GM12864 (cell line): ENCODE data around the gene PEMT.

Source experiments
- DNase-seq: peaks from one replicate; pipeline ENCODE4 v3.0.0-alpha.2; 2011; ENCODE audit warnings: low read depth
- H3K4me3 ChIP-seq: 2 replicates; pipeline ENCODE4 v1.5.1; 2011; ENCODE audit warnings: mild to moderate bottlenecking, low read depth, low read length, control low read depth
- CTCF ChIP-seq: IDR thresholded peaks from 2 replicates; pipeline ENCODE4 v1.5.1; 2011; ENCODE audit warnings: low read depth, mild to moderate bottlenecking, moderate library complexity, low read length, control low read depth, inconsistent platforms; ENCODE audit errors: missing control alignments

PEMT gene

GRCh38 chr17:17564896-17565295, 26.6 kb downstream of the PEMT start:
- TF ChIP-seq CTCF = no peak
- DNase-seq = no peak
- no peak overlapping the region for H3K4me3 ChIP-seq

DNA sequence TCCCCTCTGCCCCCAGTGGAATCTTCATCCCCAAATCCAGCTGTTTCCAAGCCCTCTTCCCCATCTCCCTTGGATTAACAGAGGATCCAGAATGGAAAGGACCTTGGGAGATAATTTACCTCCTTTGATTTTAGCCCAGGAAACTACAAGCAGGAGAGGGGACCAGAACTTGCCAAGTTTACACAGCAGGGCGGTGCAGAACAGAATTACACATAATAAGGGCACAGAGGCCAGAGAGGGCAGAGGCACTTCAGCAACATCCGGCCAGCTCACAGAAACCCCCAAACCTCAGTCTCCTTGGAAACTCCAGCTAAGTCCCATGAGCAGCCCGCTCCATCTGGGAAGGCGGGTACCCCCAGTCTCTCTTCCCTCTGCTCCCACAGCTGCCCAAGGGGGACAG, 27.2 kb downstream of the PEMT start:
- no peak for TF ChIP-seq CTCF
- no peak overlapping the region for H3K4me3 ChIP-seq
- no peak for DNase-seq

DNA sequence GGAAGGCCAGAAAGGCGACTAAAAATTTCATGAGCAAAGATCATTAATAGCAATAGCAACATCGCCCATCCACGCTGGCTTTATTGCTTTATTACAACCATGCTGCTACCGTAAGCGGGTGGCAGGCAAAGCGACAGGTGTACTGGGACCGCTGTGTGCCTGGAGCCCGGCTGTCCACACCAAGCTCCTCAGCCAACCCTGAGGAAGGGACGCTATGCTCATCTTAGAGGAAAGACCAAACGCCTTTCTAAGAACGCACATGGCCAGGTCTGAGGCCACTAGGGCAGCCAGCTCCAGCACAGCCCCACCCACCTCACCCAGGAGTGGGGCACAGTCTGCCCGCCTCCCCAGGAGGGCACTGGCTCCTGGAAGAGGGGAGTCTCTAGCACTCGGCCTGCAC, 28.0 kb downstream of the PEMT start:
- DNase-seq = no peak
- TF ChIP-seq CTCF = no peak
- H3K4me3 ChIP-seq = no peak overlapping the region

GRCh38 chr17:17562146-17562511, 29.4 kb downstream of the PEMT start:
- no peak for DNase-seq
- TF ChIP-seq CTCF = no peak
- no peak overlapping the region for H3K4me3 ChIP-seq

- TF ChIP-seq CTCF = no peak
- DNase-seq = no peak
These were observed 29.9 kb downstream of the PEMT start for GRCh38 chr17:17561408-17562145.

DNA sequence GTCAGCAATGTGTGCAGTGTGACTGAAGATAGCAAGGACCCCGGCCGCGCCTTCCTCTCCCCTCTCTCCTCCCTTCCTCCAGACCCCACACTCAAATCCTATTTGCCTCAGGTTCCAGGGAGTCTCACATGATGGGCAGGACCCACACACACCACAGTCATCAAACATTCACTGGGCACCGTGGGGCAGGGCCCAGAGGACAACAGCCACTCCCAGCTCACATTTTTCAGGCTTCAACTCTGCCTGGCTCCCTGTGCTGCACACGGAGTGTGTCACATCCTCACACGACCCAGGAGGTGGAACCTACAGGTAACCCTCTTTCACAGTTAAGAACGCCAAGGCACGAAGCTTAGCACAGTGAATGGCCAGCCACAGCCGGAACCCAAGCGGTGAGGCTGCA, 30.5 kb downstream of the PEMT start:
- H3K4me3 ChIP-seq = no peak overlapping the region
- DNase-seq = no peak
- TF ChIP-seq CTCF = no peak

More at GRCh38 chr17:17561408-17562145, 29.9 kb downstream of the PEMT start:
- no peak overlapping the region for H3K4me3 ChIP-seq

DNA sequence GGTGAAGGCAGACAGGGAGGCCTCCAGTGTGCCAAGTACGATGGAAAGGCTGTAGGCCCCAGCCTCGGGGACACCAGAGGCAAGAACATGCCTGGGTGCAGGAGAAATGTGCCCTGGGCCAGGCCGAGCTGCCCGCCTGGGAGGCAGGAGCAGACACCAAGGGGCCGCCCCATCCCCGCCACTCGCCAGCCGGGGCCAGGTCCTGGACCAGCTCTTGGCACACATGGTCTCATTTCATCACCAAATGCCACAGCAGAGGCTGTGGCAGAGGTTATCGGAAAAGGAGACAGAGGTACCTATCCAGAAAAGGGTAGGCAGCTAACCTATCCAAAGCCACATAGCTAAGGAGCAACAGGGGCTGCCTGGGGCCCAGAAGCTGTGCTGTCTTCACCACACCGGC, 31.3 kb downstream of the PEMT start:
- TF ChIP-seq CTCF = no peak
- no peak for DNase-seq
- no peak overlapping the region for H3K4me3 ChIP-seq
